ENCODE measurements around the gene HEBP1. TPM values are rescaled to one million over a fixed set of nuclear protein-coding genes. Genes with fewer than 3 reads are reported as not detected.

HEBP1 gene
- polyA plus RNA-seq, 1 donor: 43.8 TPM

DNA sequence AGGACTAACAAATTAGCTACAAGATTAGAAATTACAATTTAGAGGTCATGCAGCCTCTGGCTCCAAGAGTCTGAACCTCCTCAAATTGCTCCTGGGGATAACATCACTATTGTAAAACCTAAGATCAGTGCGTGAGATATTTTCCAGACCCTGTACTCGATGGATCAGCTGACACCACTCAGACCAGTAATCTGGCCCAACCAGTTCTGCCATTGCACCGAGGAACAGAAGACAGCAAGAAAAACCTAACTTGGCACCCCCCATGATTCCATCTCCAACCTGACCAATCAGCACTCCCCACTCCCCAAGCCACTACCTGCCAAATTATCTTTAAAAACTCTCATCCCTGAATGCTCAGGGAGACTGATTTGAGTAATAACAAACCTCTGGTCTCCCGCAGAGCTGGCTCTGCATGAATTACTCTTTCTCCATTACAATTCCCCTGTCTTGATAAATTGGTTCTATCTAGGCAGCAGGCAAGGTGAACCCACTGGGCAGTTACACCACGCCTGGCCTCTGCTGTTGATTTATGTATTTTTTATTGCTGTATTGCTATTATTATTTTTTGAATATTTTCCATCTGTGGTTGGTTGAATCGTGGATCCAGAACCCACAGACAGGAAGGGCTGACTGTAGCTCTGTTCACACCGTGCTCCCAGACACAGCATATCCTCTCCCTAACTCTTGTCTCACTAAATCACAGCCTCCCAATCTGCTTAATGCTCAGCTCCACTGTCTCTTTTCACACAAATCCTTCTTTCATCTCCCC is 9.2 kb downstream of the HEBP1 start:
- DNase-seq: no peak

- DNase-seq: no peak
Observed at GRCh38 chr12:12987421-12987820, 12.6 kb downstream of the HEBP1 start.

GRCh38 chr12:12986775-12987331 is 13.2 kb downstream of the HEBP1 start:
- no peak for DNase-seq

GRCh38 chr12:12985817-12986408 is 14.2 kb downstream of the HEBP1 start:
- DNase-seq: no peak

DNA sequence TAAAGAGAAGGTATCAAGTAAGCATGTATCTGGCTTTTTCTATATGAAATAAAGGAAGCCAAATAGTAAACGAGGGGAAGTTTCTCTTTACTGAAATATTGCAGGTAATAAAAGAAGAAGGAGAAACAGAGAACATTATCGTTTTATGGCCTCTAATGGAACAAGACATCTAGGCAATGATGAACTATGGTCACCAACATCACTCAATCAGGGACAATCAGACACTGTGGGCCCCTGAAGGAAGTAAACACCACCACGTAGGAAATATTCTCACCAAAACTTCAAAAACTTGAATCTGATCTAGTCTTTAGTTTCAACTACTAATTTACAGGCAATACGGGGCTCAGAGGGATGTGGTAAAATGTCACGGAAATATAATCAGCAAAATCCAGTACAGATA is 15.9 kb downstream of the HEBP1 start:
- DNase-seq: no peak

- DNase-seq: peak; percentile 43
Observed at GRCh38 chr12:12983420-12984035, 16.5 kb downstream of the HEBP1 start.

DNA sequence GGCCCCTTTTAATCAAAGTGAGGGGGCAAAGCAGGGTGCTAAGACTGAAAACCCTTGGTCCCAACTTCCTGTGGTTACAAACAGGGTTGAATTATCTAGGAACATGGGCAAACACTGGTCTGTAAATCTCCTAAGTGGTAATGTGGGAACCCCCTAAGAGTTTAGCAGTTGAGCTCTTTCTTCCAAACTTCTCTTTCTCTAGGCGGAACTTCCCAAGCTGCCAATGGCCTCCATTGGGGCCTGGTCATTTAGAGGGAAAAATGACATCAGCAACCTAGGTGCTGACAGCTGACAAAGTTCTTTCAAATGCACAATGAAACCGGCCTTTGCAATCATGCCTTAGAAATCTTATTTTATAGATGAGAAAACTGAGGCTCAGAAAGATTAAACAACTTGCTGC is 17.7 kb downstream of the HEBP1 start:
- no peak for DNase-seq

GRCh38 chr12:12979731-12980259 is 20.3 kb downstream of the HEBP1 start:
- peak; percentile 72 for DNase-seq

DNA sequence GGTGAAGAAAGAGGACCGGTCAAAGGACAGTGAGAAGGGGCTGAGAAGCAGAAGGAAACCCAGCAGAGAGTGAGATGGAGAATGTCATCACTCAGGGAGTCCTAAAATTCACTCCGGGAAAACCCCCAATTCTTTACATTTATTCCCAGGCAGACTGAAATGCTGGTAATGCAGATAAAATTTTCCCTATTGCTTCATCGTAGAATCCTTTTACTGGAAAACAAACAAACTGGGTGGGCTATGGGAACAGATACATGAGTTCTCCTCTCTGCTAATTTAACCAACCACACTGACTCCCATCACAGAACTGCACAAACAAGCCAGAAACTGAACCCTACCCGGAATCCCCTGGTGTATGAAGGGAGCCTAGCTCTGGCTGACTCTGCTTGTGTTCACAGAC is 20.9 kb downstream of the HEBP1 start:
- peak; percentile 27 for DNase-seq

- no peak for DNase-seq
Observed at GRCh38 chr12:12977231-12977630, 22.8 kb downstream of the HEBP1 start.

DNA sequence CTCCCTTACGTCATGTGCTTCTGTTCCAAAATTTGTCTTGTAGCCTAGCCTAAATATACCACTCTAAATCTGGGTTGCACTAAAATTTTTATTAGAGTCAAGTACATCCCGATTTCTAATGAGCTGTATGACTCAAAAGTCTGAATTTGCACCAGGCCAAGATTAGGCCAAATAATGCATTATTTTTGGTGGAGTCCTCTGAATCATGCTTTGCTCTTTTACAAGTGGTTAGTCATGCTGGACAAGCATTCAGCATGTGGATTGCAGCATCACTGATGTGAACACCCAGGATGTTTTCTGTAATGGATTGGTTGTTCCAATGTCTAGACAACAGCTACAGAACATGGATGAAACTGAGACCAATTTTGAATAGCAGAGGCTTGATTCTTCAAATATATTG is 23.7 kb downstream of the HEBP1 start:
- DNase-seq: no peak

DNA sequence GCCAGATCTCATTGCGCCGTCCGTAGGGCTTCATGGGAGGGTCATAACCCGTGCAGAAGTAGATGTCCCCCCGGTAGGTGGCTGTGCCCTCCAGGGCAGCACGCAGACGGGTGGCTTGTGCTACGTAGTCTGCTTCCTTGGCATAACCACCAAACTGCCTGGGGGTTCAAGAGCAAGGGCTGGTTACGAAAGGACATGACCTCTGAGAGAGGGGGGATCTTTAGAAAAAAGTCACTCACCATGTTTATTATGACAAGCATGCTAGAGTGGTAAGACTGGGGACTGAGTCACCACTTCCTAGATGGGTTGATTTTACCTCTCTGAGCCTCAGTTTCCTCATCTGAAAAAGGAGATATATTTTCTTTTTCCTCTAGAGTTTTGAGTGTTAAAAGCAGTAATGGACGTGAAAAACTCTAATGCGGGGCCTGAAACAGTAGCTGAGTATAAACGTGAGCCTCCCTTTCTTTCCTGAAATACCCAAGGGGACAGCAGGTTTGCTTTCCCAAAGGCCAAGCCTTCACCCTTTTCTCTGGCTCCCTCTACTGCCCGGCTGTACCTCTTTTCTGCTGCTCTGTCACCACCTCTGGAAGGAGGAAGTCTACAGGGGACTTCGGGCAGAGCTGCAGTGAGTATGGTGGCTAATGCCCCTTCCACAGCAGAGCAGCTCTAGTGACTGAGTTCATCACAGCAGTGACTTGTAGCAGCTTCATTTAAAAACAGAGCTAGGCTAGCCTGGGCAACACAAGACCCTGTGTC is 24.6 kb downstream of the HEBP1 start:
- DNase-seq: no peak

DNA sequence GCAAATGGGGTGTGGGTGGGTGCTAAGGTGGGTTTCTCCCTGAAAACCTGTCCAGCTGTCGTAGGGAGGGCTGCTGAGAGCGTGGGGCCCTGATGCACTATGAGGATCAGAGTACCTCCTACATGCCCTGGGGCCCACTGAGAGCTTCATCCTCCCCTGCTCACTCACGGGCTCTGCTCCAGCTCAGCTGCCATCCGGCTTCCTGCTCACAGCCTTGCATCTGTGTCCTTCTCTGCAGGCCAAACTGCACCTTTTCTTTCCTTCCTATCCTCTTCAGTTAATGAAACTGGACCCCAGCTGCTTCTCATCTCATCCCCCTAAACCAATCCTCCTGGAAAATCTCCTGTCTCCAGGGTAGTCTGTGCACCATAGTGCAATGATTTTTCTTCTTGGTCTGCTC is 25.9 kb downstream of the HEBP1 start:
- no peak for DNase-seq

GRCh38 chr12:12973019-12973418 is 27.0 kb downstream of the HEBP1 start:
- no peak for DNase-seq

DNA sequence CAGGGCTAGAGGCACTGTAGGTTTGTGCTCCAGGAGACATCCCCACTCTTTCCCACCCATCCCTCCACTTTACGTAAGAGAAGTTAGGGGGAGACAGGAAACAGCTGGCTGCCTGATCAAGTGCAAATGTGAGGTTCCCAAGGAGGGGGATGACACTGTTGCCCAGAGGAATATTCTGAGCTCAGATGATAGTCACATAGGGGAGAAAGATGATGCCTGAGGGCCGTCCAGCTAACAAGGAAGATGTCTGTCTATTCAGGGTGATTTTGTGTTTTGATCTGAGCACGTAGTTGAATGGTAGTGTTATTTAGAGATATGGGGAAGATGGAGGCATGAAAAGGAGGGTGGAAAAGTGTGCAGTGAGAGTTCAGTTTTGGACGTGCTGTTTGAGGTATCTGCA is 34.2 kb downstream of the HEBP1 start:
- no peak for DNase-seq

DNA sequence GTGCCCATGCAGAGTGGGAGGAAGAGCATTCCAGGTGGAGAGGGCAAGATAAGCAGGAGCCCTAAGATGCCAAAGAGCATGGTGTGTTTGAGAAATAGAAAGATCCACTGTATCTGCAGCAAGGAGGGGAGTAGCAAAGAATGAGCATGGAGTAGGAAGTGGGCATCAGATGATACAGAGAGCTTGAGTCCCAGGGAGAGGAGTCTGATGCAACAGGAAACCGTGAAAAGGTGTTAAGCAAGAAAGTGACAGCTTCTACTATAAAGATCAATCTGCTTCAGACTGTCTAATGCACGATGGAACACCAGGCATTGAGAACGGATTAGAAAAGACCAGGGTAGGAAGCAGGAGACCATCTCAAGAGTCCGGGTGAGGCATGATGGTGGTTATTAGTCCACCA is 35.8 kb downstream of the HEBP1 start:
- DNase-seq: no peak

DNA sequence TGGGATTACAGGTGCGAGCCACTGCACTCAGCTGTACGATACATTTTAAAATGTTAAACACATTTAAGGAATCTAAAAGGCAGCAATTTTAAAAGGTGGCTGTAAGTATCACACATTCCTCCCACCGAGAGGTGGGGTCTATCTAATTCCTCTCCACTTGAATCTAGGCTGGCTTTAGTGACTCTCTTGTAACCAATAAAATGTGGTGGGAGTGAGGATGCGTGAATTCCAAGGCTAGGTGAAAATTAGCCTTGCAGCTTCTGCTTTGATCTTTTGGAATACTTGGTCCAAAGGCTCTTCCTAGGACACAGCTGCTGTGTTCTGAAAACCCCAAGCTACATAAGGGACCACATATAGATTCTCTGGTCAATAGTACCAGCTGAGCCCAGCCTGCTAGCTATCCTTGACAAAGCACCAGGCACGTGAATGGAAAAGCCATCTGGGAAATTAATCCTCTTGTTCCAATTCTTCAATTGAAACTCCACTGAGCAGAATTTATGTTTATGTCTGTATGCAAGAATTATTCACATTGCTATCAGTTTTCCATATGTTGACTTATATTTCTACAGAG is 39.3 kb downstream of the HEBP1 start:
- no peak for DNase-seq

- no peak for DNase-seq
Observed at GRCh38 chr12:12958886-12959285, 41.2 kb downstream of the HEBP1 start.

- DNase-seq: no peak
Observed at GRCh38 chr12:12954878-12955625, 45.0 kb downstream of the HEBP1 start.

- no peak for DNase-seq
Observed at GRCh38 chr12:12954356-12954755, 45.7 kb downstream of the HEBP1 start.

- no peak for DNase-seq
Observed at GRCh38 chr12:12952036-12952435, 48.0 kb downstream of the HEBP1 start, which contains the start of gene GPRC5D. TSS of gene GPRC5D (minus strand) at chr12:12952170. CDS start at chr12:12950384, 1,786 bp downstream.
